SKM-1 (cell line): ENCODE measurements around the gene TEC.
"Not testable (repeated sequence)": the region's sequence is repeated elsewhere in the genome, so short reads cannot be mapped to it uniquely, and the experiment has no call there.

Experiments
- DNase-seq: peaks from one replicate; lab custom pipeline; 2025; ENCODE audit not compliant: unreplicated experiment; lab: John Stamatoyannopoulos, UW

TEC gene

DNA sequence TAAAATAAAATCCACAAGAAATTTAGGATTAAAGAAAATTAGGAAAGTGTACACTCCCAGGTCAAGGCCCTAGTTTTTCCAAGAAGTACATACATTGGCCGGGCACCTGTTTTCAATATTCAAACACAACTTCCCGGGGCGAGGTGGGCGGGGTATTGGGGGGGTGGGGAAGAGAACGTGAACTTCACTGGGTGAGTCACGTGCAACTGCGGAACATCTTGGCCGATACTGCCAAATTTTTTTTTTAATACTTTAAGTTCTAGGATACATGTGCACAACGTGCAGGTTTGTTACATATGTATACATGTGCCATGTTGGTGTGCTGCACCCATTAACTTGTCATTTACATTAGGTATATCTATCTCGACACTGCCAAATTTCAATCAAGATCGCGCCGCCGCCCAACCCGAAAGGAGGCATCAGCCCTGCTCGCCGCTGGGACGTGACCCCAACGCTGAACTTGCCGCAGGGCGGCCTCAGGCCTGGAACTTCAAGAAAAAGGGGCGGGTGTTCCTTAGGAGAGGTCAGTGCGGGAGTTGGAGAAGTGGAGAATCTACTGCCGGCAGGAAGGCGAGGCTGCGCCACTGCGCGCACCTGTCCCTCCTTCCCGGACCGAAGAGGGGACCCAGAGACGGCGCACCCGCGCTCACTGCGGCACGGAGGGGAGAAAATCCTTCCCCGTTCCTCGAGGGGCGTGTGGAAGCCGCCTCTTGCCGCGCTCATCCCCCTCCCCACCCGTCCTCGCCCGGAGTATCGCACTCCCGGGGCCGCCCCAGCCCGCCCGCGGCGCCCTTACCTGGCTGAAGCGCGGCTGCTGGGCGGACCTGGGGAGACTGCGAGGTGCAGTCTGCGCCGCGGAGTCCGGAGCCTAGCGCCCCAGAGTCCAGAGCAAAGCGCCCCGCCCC is at the start of gene TEC:
Gene TEC (minus strand): TSS at position 883 of the 905 bp plus-strand sequence. CDS start 41,224 bp downstream, outside the sequence.
- DNase-seq = no peak

DNA sequence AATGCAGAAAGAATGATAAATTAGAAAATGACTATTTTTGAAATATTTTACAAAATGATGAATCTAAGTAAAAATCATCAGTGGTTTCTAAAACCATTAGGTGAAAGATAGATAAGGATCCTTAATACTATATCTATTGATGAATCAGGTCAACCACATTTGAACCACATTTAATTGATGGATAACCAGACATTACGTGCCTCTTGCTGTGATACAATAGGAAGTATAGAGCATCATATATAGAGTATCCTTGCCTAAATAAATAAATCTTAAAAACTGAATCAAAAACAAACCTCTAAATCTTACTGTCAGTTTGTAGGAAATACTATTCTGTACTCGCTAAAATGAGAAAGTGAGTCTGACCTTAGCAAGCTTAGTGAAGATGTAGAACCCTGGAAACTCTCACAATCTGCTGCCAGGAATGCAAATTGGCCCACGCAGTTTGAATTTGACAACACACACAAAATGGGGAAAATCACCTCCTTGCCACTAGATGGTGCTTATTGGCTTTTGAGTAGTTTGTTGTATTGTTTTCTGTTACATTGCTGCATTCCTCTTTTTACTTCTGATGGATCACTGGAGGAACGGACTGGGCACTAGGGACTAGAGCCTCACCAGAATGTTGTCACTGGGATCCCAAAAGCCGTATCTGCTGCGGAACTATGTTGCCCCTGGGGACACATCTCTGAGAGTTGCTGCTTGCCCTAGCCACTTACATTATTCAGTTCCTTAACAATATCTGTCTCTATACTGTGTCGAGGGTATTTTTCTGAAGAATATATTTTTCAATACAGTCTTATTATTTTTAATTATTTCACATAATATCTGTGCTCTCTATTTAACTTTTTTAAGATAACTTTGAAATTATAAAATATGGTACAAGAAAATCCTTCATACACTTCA is 46.3 kb upstream of the TEC start:
- DNase-seq = peak; percentile 64

DNA sequence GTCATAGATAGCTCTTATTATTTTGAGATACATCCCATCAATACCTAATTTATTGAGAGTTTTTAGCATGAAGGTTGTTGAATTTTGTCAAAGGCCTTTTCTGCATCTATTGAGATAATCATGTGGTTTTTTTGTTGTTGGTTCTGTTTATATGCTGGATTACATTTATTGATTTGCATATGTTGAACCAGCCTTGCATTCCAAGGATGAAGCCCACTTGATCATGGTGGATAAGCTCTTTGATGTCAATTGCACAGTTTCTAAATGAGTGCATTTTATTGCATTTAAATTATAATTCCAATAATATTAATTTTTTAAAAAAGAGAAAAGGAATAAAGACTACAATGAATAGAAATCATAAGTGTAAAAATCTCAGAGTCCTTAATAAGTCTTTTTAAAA is 45.1 kb upstream of the TEC start:
- DNase-seq = not testable (repeated sequence)

DNA sequence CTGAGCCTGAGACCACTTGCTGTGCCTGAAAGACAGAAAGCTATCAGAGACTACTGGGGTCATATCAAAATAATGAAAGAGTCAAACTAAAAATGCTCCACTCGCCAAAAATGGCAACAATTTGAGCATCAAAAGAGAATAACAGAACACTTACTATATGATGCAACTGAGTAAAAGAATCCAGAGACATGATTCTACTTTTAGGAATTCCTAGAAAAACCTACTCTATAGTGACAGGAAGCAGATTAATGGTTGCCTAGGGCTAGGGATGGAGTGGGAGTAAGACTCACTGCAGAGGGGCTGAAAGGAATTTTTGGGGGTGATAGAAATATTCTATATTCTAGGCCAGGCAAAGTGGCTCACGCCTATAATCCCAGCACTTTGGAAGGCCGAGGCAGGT is 42.3 kb upstream of the TEC start:
- no peak for DNase-seq

DNA sequence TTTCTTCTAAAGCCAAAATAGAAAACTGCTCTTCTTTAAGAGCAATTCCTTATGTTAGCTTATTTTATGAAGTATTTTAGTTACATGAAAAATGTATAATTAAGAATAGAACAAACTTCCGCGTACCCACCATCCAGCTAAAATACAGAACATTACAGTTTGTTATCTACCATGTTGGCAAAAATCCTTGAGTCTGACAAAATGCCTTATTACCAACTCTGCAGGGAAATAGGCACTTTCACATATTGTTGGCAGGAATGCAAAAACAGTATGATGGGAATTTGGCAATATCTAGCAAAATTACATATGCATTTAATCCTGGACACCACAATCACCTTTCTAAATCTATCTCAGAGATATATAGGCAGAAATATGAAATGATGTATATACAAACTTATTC is 39.3 kb upstream of the TEC start:
- no peak for DNase-seq

DNA sequence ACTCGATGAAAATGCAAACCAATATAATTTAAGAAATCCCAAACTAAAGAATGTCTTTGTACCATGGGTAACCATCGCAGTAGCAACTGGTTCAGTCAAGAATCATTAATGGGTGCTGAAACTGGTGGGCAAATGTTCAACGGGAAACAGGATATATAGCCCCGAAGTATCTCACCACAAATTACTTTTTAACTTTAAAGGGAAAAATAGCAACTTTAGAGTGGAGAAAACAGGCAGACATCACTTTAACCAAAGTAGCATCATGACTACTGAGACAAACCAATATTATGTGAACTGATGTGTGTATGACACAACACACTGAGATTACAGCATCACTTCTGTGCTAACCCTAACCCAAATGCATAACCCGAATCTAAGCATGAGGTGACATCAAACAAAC is 37.9 kb upstream of the TEC start:
- DNase-seq = no peak

DNA sequence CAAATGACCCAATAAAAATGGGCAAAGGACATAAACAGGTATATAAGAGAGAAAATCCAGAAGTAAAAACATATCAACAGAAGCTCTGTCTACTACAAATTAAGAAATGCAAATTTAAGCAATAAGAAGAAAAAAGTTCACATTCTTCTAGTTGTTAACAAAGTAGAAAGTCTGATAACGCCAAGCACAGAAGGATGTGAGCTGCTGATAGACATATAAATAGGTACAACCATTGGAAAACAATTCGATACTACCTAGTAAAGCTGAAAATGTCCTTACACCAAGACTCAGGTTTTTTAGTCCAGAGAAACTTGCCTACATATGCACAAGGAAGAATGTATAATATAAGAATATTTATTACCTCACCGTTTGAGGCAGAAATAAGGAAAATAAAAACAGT is 35.9 kb upstream of the TEC start:
- no peak for DNase-seq

DNA sequence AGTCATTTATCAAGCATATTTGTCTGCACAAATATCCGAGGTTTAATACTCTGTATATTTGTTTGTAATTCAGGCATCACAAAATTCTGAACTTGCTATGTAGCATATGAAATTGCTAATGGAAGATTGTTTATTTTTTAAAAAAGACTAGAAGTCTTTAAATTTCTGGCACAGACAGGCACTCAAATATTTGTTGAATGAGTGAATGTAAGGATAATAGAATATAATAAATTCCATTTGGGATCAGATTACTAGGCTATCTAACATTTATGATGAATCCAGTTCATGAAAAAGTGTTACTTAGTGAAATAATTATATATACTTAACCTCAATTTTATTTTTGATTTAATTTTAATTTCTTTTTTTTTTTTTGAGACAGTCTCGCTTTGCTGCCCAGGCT is 30.4 kb upstream of the TEC start:
- DNase-seq = no peak

DNA sequence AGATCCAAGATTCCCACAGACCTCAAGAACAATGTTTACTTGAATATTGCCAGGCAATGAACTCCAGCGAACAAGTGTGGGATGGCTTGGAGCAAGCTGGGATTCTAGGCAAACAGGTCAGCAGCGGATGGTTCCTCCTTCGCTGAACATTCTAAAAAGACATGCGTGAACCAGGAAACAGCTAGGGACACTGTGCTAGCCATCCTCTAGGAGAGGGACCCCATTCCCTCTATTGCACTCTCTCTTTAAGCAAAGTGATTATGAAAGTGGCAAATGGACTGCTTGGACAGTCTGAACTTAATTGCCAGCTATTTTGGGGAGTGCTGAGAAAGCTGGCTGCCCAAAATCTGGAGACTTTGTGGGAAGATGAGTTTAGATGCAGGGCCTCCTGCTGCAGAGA is 29.9 kb upstream of the TEC start:
- no peak for DNase-seq

DNA sequence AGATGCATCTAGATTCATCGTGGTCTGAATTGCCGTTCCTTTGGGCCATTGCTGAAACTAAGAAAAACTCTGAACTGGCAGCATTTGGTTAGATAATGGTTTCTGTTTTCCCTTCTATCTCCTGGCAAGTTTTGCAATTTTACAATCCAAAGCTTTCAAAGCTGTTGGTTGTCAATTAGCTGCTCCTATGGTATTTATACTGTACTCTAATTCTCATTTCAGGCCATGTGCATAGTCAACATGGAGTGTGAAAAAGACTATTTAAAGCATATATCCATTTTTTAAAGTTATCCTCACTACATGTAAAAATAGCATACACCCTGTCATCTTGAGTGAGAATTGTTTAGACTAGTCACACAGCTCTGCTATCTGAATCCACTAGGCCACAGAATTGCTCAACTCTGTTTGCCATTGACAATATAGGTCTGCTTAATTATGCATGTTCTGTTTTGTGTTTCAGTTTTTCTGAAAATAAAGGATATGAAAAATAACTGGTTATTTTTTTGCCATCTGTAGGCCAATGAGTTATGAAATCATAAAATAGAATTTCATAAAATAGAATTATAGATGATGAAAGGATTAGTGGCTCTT is 27.7 kb upstream of the TEC start:
- DNase-seq = no peak

DNA sequence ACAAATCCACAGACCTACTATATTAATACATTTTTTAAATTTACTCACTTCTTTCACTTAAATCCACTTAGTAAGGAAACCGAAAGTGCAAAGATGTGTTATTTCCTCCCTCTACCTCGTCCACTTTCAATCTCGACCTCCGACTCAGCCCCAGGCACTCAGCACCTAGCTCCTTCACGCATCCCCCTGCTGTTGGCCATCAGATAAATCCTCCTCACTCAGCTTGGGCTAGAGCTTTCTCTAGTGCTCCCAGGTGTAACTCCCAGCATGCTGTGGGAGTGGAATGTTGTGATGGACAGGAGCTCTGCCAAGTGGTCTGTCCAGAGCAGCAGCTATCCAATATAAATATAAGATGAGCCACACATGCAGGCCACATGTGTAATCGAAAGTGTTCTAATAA is 26.7 kb upstream of the TEC start:
- no peak for DNase-seq

DNA sequence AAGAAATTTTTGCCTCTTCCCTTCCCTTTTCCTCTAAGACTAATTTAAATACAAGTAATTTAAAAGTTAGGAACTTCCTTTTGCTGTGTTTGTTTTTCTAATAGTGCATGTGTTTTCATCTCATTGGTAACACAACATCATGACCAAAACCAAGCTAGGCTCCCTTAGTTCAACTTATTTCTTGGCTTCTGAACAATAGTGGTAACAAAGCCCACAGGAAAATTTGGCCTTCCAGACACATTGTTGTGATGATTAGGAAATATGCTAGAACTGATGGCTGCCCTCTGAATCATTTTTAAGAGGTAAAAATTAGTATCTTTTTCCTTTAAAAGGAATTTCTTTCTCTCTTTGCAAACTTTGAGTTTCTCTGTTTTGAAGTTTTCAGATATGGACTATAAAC is 25.5 kb upstream of the TEC start:
- no peak for DNase-seq

DNA sequence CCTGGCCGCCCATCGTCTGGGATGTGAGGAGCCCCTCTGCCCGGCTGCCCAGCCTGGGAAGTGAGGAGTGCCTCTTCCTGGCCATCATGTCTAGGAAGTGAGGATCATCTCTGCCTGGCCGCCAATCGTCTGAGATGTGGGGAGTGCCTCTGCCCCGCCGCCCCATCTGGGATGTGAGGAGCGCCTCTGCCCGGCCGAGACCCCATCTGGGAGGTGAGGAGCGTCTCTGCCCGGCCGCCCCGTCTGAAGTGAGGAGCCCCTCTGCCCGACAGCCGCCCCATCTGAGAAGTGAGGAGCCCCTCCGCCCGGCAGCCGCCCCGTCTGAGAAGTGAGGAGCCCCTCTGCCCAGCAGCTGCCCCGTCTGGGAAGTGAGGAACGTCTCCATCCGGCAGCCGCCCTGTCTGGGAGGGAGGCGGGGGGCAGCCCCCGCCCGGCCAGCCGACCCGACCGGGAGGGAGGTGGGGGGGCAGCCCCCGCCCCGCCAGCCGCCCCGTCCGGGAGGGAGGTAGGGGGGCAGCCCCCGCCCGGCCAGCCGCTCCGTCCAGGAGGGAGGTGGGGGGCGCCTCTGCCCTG is 22.7 kb upstream of the TEC start:
- DNase-seq = not testable (repeated sequence)

DNA sequence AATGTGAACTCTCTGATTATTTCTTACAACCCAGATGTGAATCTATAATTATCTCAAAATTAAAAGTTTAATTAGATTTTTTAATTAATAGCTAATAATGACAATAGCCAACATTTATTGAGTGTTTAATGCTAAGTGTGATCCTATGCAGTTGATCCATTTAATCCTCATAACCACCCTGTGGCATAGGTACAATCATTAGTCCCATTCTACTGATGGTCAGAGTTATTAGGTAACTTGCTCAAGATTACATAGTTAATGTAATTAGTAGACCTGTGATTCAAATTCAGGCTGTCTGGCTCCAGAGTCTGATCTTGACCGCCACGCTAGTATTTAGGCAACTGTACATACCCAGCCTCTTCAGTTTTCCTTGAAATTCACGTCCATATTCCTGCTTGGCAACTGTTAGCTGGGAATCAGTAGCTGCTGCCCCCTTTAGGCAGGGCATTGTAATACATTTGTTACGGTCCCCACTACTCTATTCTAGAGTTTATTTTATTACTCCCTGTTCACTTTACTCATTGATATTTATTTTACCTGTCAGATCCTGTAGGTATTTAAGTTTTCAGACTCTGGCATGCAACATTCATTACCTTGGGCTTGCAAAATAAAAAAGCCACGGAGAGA is 20.6 kb upstream of the TEC start:
- peak; percentile 25 for DNase-seq

DNA sequence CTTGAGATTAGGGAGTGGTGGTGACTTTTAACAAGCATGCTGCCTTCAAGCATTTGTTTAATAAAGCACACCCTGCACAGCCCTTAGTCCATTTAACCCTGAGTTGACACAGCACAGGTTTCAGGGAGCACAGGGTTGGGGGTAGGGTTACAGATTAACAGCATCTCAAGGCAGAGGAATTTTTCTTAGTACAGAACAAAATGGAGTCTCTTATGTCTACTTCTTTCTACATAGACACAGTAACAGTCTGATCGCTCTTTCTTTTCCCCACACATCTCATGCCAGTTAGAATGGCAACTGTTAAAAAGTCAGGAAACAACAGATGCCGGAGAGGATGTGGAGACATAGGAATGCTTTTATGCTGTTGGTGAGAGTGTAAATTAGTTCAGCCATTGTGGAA is 16.4 kb upstream of the TEC start:
- not testable (repeated sequence) for DNase-seq

DNA sequence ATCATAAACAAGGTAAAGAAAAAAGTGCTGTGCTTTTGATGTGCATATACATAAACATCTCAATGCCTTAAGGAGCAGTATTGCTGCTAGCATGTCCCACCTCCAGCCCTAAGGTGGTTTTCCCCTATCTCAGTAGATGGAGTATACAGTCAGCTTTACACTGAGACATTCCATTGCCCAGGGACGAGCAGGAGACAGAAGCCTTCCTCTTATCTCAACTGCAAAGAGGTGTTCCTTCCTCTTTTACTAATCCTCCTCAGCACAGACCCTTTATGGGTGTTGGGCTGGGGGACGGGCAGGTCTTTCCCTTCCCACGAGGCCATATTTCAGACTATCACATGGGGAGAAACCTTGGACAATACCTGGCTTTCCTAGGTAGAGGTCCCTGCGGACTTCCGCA is 16.0 kb upstream of the TEC start:
- not testable (repeated sequence) for DNase-seq

DNA sequence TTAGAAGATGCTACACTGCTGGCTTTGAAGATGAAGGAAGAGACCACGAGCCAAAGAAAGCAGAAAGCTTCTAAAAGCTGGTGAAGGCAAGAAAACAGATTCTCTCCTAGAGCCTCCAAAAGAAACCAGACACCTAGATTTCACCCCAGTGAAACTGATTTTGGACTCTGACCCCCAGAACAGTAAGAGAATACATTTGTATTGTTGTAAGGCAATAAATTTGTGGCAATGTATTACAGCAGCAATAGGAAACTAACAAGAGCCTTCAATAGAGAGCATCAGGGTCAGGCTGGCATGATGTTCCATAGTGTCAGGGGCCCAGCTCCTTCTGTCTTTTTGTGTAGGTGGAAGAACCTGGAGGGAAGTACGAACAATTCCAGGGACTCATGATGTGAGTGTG is 6.0 kb upstream of the TEC start:
- no peak for DNase-seq

DNA sequence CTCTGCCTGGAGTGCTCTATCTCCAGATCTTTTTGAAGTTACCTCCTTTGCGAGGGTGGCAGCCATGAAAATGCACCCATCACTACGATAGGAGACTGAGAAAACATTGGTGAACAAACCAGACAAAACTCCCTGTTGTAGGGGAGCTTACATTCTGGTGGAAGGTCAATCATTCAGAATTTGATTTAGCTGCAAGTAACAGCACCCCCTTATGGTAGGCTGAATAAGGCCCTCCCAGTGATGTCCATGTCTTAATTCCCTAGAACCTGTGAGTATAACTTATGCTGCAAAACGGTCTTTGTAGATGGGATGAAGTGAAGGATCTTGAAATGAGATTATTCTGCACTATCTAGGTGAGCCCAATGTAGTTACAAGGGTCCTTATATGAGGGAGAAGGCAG is 5.6 kb upstream of the TEC start:
- DNase-seq = no peak

DNA sequence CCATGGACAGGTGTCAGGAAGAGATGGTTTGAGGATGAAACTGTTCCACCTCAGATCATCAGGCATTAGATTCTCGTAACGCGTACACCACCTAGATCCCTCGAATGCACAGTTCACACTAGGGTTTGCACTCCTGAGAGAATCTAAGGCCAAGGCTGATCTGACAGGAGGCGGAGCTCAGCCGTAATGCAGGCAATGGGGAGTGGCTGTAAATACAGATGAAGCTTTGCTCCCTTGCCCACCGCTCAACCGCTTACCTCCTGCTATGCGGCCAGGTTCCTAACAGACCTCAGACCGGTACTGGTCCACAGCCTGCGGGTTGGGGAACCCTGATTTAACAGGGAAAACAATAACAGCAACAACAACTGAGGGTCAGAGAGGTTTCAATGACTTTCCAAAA is 2.0 kb upstream of the TEC start:
- DNase-seq = no peak

DNA sequence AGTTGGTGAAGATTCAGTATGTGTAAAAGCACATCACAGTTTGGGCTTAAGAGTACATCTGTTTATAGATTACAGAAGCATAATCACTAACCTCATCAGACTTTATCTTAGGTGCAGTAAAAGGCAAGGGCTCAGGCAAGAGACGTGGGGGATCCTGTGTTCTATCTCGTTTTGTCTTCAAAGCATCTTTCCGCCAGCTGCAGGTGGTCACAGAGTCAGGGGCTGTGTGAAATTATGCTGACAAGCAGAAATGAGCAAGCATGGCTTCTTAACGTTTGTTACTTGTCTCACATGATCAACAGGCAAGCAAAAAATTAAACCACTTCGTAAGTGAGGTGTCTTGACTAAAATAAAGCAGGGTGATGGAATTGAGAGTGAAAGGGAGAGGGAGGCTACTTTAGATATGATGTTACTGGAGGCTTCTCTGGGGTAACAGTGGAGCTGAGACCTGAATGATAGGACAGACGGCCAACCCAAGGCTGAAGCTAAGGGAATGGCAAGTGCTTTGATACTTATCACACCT is 1.4 kb upstream of the TEC start:
- no peak for DNase-seq

DNA sequence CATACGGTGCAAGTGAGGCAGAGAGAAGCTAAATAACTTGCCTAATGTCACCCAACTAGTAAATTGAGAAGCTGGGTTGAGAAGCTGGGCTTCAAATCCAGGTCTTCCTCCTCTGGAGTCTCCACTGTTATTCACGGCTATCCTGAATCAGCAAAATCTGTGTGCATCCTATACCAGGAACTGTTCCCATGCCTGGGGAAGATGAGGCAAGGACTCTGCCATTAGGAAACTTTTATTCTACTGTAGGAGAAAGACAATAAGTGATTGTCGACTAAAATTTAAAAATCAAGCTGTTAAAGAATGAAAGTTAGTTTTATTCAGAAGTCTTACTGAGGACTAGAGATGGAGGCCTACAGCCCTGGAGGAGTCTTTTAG is 872 bp upstream of the TEC start:
- no peak for DNase-seq
